CD1c-positive myeloid dendritic cell (primary cell): ENCODE results near the gene MB21D2.
"Not testable (repeated sequence)": the region's sequence is repeated elsewhere in the genome, so short reads cannot be mapped to it uniquely, and the experiment has no call there.

Experiments used
- DNase-seq: peaks from one replicate; pipeline ENCODE4 v3.0.0-alpha.2; 2016; ENCODE audit errors: extremely low spot score

Gene MB21D2, protein sequence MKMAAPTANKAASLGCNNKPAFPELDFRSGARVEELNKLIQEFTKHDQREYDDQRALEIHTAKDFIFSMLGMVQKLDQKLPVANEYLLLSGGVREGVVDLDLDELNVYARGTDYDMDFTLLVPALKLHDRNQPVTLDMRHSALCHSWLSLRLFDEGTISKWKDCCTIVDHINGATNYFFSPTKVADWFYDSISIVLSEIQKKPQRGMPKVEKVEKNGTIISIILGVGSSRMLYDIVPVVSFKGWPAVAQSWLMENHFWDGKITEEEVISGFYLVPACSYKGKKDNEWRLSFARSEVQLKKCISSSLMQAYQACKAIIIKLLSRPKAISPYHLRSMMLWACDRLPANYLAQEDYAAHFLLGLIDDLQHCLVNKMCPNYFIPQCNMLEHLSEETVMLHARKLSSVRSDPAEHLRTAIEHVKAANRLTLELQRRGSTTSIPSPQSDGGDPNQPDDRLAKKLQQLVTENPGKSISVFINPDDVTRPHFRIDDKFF

DNA sequence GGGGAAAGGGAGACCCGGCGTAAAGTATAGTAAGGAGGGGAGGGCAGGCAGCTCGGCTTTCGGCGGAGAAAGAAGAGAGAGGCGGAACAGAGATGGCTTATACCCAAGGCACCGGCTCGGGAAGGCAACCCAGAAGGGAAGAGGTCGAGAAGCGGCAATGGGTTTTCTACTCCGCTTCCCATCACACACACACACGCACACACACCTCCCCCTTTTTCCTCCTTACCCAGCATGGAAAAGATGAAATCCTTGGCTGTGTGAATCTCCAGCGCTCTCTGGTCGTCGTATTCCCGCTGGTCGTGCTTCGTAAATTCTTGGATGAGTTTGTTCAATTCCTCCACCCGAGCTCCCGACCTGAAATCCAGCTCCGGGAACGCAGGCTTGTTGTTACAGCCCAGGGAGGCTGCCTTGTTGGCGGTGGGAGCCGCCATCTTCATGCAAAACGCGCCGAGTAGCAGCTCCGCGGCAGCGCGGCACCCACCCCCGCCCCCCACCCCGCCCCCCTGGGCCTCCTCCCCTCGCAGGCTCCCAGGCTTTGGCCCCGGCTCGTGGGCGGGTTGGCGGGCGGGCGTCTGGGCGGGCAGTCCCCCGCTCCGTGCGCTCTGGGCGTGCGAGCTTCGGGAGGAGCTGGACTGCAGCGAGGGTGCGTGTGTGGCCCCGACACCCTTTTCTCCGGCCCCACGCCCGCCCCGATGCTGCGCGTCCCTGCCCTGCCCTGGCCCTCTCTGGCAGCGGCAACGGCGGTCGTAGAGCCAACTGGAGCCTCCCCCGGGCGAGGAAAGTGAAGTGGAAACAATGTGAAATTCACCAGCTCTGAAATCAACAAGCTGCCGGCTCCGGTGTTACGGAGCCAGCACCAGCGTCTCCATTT lies at the start of gene MB21D2:
Gene MB21D2 (minus strand): TSS at position 453 of the 871 bp plus-strand sequence. CDS start 16 bp downstream, at position 437.
- DNase-seq, result peak; percentile 69

- not testable (repeated sequence) for DNase-seq
Observed at GRCh38 chr3:192964959-192965719, 47.5 kb upstream of the MB21D2 start.

GRCh38 chr3:192959773-192960172 lies 42.1 kb upstream of the MB21D2 start:
- DNase-seq, result no peak

DNA sequence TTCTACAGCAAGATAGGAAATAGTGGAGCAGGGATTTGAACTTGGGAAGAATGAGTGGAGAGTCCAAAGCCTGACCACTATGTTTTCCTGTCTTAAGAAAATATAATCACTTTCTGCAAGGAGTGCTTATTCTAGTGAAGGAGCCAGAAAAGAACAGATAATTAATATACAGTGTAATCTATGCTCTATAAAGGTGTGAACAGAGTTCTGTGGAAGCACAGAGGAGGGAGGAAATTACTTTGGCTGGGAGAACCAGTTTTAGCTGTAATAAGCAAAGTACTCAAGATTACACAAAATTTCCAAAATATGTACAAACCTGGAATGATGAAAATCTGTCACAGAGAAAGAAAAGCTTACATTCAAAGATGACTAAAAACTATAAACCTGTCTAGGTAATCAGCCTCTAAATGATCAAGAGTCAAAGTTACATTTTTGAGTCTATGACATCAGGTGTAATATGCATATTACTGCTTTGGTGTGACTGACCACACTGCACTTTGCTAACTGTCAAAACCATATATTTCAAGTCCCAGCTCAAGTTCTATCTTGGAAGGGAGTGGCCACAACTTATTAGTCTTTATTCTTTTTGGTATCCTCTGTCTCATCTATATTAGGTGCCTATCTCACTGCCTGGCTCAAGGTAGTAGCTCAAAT lies 40.7 kb upstream of the MB21D2 start:
- no peak for DNase-seq

DNA sequence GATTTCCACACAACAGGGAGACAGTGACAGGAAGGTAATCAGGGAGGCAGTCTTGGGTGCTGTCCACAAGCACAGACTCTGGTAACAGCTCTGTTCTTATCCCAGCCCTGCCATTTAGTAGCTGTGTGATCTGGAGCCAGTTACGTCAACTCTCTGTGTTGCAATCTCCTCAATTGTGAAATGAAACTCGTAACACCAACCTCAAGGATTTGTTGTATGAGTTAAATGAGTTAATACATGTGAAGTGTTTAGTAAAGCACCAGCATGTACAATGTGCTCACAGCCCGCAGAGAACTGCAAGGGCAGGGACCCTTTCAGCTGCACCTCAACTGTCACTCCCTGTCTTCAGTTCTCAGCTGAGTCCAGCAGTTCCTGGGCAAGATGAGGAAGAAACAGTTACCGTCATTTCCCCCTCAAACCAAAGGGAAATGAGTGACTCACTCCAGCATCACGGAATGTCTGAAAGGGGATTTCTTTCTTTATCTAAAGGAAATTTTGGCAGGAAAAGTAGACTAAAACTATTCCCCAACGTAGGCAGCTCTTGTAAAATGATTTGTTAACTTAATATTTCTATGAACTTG lies 39.9 kb upstream of the MB21D2 start:
- peak; percentile 76 for DNase-seq

DNA sequence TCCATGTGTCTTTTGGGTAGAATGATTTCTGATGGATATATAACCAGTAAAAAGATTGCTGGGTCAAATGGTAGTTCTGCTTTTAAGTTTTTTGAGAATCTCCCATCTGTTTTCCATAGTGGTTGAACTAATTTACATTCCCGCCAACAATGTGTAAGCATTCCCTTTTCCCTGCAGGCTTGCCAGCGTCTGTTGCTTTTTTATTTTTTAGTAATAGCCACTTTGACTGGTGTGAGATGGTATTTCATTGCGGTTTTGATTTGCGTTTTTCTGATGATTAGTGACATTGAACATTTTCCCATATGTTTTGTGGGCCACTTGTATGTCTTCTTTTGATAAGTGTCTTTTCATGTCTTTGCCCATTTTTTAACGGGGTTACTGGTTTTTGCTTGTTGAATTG lies 36.3 kb upstream of the MB21D2 start:
- DNase-seq, result no peak

GRCh38 chr3:192947421-192947820 lies 29.8 kb upstream of the MB21D2 start:
- DNase-seq, result no peak

- DNase-seq, result no peak
Observed at GRCh38 chr3:192943393-192943792, 25.7 kb upstream of the MB21D2 start.

DNA sequence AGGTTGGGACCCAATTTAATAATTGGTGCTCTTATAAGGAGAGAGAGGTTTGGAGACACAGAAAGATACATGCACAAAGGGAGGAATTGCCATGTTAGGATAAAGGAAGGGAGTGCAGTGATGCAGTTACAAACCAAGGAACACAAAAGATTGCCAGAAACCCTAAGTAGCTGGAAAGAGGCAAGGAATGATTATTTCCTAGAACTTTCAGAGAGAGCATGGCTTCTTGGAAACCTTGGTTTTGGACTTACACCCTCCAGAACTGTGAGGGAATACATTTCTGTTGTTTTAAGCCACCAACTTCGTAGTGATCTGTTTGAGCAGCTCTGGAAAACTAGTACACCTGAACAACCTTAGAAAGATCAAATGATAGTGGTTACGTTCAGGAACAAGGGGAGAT lies 25.0 kb upstream of the MB21D2 start:
- DNase-seq, result no peak

GRCh38 chr3:192940129-192940528 lies 22.5 kb upstream of the MB21D2 start:
- no peak for DNase-seq

- DNase-seq, result no peak
Observed at GRCh38 chr3:192935441-192935840, 17.8 kb upstream of the MB21D2 start.

- peak; percentile 42 for DNase-seq
Observed at GRCh38 chr3:192933779-192934460, 16.3 kb upstream of the MB21D2 start.

GRCh38 chr3:192933259-192933658 lies 15.6 kb upstream of the MB21D2 start:
- DNase-seq, result no peak

- no peak for DNase-seq
Observed at GRCh38 chr3:192931825-192932224, 14.2 kb upstream of the MB21D2 start.

GRCh38 chr3:192930577-192930976 lies 12.9 kb upstream of the MB21D2 start:
- DNase-seq, result no peak

GRCh38 chr3:192929755-192930547 lies 12.3 kb upstream of the MB21D2 start:
- DNase-seq, result peak; percentile 74

DNA sequence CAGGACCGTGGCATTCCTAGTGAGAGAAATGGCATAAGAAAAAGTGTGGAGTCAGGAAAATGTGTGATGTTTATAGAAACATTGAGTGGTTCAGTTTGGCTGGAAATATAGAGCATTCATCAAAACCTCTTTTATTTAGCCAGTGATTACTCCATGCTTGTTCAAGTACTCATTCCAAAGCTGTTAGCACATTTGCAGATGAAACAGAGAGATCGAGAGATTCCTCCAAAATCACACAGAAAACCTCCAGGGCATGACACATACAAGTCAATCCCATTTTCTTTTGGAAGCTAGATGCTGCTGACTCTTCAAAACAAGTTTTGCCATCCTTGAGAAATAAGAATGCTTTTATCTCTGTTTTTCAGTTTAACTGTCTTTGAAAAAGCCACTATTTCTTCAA lies 11.5 kb upstream of the MB21D2 start:
- no peak for DNase-seq

- no peak for DNase-seq
Observed at GRCh38 chr3:192928720-192929119, 11.1 kb upstream of the MB21D2 start.

GRCh38 chr3:192928016-192928415 lies 10.4 kb upstream of the MB21D2 start:
- DNase-seq, result no peak

DNA sequence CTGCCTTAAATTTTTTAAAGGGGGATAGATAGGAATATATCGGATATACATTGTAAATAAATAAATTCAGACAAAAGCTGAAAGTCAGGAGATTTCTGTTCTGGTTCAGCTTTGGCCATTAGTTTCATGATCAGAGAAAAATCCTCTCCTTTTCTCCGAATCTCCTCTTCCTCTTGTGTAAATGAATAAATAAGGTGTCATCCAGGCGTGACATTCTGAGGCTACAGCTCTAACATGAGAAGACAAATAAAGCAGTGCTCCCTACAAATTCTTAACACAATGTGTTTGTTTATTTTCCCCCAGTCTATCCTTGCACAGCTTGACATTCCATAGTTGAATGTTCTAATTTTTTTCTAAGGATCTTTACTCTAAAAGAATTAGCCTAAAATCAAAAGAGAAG lies 9.4 kb upstream of the MB21D2 start:
- no peak for DNase-seq
